ENCODE data around the gene LTB. TPM values are rescaled to one million over a fixed set of nuclear protein-coding genes. Genes with fewer than 3 reads are reported as not detected.
A peak's percentile ranks its signal among the peaks of the same experiment; 100 is the strongest.

Gene LTB
- total and polyA plus RNA-seq, 2 of the 13 experiments (the other 11 are each of a cell fraction or from before 2014, with no cell fraction given) = 0.09 to 0.22 TPM

GRCh38 chr6:31541658-31542521 lies 40.3 kb downstream of the LTB start, which contains the start of gene DDX39B (continued):
- peak; percentile 100 for TF ChIP-seq YEATS2 (CRISPR knock-in tag; IDR thresholded peaks at IDR 0.05; ENCODE audit: borderline replicate concordance)
- peak; percentile 83 for TF ChIP-seq ZNF788 (CRISPR knock-in tag; IDR thresholded peaks at IDR 0.05; ENCODE audit: borderline replicate concordance)
- peak; percentile 85; the same call in 1 of the 2 replicates for TF ChIP-seq ZNF235 (CRISPR knock-in tag; IDR thresholded peaks at IDR 0.05; ENCODE audit: borderline replicate concordance)
- peak; percentile 12; the same call in 1 of the 2 replicates for TF ChIP-seq ZBTB14 (CRISPR knock-in tag; IDR thresholded peaks at IDR 0.05)
- TF ChIP-seq ATF2 (CRISPR knock-in tag; IDR thresholded peaks at IDR 0.05) = peak; percentile 84; the same call in 1 of the 2 replicates
- peak; percentile 63; the same call in 1 of the 2 replicates for TF ChIP-seq FOXK2 (IDR thresholded peaks at IDR 0.05)
- TF ChIP-seq YEATS4 (CRISPR knock-in tag; IDR thresholded peaks at IDR 0.05; ENCODE audit: borderline replicate concordance) = peak; percentile 99
- peak; percentile 93 for TF ChIP-seq ZNF557 (CRISPR knock-in tag; IDR thresholded peaks at IDR 0.05)
- no peak for TF ChIP-seq ZNF362 (CRISPR knock-in tag; IDR thresholded peaks at IDR 0.05; ENCODE audit: borderline replicate concordance)
- TF ChIP-seq SP2 (CRISPR knock-in tag; IDR thresholded peaks at IDR 0.05) = peak; percentile 59
- peak; percentile 82; the same call in 1 of the 2 replicates for TF ChIP-seq FOXJ3 (CRISPR knock-in tag; IDR thresholded peaks at IDR 0.05; ENCODE audit: borderline replicate concordance)
- peak; percentile 53 for TF ChIP-seq ZSCAN29 (CRISPR knock-in tag; conservative IDR thresholded peaks at IDR 0.05)
- TF ChIP-seq ZNF329 (CRISPR knock-in tag; IDR thresholded peaks at IDR 0.05; ENCODE audit: low read depth) = no peak; the same call in 1 of the 2 replicates
- peak; percentile 96 for TF ChIP-seq ZNF564 (CRISPR knock-in tag; IDR thresholded peaks at IDR 0.05)
- peak; percentile 67; the same call in 1 of the 2 replicates for TF ChIP-seq ZHX1 (CRISPR knock-in tag; IDR thresholded peaks at IDR 0.05; ENCODE audit: low read depth)
- no peak; the same call in 1 of the 2 replicates for TF ChIP-seq PRDM15 (CRISPR knock-in tag; IDR thresholded peaks at IDR 0.05)
- TF ChIP-seq ZNF576 (CRISPR knock-in tag; IDR thresholded peaks at IDR 0.05) = peak; percentile 41; the same call in 1 of the 2 replicates
